Fibroblast of skin of right quadriceps (primary cell): ENCODE data around the gene SCN4B.

Source experiments
- DNase-seq: peaks from one replicate; pipeline ENCODE4 v3.0.0-alpha.2; 2013

Gene SCN4B

DNA sequence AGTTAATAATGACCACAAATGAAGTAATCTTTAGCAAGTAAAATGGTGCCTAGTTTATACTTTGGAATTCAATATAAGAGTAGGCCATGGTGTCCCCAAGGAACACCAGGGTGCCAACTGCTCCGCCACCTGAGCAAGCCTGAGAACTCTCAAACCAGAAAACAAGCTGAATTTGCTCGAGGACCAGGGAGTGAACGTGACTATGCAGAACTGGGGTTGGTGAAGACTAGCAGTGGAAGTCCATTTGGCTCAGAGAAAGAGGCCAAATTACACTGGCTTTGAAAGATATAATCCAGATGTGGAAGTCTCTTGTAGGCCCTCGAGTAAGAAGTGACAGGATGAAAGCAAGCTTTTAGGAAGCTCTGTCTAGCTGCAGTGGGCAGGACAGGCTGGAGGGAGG lies 57.1 kb downstream of the SCN4B start:
- DNase-seq, result no peak

DNA sequence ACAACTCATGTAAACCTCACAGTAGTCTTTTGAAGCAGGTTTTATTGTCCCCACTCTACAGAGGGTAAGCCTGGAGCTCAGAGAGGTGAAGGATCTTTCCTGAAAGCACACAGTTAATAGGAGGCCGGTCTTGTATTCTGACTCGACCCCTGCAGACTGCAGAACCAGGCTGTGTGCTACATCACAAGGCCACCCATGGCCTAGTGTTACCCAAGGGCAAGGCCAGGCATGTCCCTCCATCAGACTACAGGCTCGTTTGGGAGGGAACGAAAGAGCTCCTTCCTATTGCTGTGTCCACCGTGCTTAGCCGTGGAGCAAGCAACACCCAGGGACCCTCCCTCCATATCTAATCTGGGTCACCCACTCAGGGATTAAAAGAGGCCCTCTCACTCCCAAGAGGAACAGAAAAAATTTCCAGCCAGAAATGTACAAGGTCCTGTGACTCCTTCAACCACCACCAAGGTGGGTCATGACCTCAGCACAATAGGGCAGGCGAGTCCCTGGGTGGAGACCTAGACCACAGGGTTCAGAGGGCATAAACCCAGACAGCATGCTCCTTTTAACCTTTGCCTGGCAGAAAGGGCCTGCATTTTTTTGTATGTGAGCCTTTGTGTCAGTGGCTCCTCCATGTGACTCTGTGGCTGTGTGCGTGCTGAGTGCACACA lies 59.6 kb downstream of the SCN4B start:
- no peak for DNase-seq

DNA sequence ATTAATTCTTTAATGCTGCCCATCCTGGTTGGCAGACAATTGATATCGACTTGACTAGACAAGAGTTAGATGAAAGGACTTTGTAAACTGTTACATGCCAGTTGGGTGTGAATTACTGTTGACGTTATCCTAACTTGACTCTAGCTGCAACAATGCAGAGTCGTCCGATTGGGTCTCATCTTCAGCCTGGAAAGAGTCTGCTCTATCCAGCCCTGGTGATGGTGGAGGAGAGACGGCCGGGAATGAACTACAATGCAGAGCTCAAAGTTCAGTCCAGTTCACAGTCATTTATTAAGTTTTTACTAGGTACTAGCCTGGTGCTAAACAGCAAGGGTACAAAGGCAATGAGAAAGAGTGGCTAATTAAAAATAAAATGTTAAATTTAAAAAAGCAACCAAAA lies 60.9 kb downstream of the SCN4B start:
- DNase-seq, result no peak

DNA sequence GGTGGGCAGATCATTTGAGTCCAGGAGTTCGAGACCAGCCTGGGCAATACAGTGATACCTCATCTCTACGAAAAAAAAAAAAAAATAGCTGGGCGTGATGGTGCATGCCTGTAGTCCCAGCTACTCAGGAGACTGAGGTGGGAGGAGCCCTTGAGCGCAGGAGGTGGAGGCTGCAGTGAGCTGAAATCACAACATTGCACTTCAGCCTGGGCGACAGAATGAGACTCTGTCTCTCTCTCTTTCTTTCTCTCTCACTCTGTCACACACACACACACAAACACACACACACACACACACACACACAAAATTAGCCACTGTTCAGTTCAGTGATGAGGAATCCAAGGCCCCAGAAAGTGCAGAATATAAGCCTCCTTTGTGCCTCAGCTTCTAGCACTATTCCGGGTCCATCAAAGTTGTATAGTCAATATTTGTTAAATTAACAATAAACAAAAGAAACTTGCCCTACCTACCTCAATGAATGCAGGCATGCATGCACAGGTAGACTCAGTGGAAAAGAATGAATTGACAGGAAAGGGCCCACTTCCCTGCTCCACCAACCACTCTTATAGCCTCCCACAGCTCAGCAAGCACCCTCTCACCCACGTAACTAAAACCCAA lies 62.0 kb downstream of the SCN4B start:
- DNase-seq, result no peak

DNA sequence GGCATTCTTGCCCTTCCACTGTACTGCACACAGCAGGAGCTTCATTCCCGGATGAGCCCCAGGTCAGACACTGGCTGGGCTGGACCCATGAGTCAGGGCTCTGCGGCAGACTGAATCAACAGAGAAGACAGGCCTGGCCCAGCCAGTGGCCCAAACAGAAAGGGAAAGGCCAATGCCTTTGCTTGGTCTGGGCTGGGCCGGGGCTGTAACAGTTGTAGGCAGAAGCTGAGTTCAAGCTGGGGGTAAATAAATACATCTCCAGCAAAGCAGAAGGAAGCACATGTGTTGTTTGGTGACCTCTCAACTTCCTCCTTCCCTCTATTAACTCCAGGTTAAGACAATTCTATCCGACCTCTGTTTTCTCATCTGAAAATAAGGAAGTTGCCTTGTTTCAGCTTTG lies 64.1 kb downstream of the SCN4B start:
- DNase-seq, result no peak

DNA sequence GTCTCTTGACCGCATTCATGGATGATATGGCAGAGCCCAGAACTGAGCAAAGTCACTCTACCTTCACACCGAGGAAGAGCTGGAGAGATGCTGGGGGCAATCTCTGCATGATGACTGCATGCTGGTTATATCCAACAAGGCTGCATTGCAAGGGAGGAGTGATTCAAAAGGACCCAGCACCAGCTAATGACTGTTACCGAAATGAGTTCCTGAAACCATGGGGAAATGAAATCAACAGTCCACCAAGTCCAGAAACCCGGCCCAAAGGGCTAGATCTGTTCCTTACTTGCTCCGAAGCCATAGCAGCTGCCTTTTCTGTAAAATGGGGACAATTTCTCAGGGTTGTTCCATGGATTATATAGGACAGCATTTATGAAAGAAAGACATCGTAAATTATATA lies 64.7 kb downstream of the SCN4B start:
- DNase-seq, result no peak

DNA sequence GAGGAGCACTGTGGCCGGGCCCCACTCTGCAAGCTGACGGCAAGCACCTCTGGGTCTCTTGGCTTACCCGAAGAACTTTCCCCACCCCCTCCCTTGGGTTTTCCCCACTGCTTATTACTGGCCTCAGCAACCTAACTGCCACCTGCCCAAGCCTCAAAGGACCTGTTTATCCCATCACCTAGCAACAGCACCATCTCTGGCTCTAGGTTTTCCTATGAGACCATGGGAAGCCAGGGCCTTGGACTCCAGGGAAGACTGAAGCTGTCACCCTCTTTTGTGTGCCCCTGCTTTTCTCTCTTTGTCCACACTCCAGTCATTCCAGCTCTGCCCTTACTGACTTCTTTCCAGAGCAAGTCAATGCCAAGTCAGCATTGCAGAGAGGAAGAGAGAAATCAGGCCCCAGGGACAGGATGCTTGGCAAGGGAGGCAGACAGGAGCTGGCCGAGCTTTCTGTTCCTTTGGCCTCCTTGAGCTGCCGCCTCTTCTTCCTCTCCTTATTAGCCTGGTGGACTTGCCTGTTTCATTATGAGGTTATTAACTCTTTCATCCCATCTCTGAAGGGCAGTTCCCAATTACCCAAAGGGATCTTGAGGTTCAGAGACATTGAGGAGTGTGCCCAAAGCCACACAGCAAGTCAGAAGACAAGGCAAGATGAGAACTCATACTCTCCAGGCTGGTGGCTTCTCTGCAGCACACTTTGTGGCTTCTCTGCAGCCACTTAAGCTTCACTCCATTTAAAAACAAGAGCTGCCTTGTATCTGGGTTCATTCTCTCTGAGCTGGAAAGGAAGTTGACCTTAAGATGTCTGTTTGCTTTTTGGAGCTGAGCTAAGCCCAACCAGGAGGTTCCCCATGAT lies 65.5 kb downstream of the SCN4B start, which contains the start of gene SMIM35:
SMIM35 (minus strand) TSS at position 51 of the 856 bp plus-strand sequence. CDS start 206 bp downstream, outside the sequence.
- DNase-seq, result no peak

DNA sequence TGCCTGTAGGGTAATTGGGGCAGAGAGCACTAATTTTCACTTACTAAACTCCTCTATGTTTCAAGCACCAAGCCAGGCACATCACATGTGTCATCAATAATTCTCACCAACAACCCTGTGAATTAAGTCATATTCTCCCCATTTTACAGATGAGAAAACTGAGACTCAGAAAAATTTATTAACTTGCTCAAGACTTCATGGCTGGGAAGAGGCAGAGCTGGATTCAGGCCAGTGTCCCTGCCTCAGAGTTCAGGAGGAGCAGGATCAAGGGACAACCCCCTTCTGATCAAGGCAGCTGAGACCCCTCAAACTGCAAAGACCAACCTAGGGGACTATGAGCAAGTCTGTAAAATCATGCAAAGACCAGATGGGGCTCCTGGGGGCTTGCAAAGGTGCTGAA lies 68.0 kb downstream of the SCN4B start:
- no peak for DNase-seq

DNA sequence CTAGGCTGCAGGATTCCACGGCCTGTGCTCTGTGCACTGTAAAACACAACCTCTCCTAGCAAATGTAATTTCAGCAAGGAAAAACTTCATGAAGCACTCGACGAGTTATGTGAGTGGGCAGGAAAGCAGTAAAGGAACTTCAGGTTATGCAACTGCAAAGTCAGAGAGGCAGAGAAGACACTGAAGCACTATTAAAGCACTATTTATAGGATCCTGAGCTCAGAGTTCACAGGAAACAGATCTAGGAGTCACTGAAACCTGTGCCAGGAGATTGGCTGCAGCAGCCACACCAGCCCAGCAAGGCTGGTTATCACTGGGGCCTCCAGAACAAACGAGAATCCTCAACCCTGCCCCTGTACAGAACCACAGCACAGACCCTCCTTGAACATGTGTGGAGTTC lies 68.4 kb downstream of the SCN4B start:
- DNase-seq, result no peak
